NCI-H82 (cell line): ENCODE measurements around the gene CRYGA.
A peak's percentile ranks its signal among the peaks of the same experiment; 100 is the strongest.
"Not testable (repeated sequence)": the region's sequence is repeated elsewhere in the genome, so short reads cannot be mapped to it uniquely, and the experiment has no call there.

Experiments
- DNase-seq: peaks from one replicate; lab custom pipeline; 2025; lab: John Stamatoyannopoulos, UW

Gene CRYGA

DNA sequence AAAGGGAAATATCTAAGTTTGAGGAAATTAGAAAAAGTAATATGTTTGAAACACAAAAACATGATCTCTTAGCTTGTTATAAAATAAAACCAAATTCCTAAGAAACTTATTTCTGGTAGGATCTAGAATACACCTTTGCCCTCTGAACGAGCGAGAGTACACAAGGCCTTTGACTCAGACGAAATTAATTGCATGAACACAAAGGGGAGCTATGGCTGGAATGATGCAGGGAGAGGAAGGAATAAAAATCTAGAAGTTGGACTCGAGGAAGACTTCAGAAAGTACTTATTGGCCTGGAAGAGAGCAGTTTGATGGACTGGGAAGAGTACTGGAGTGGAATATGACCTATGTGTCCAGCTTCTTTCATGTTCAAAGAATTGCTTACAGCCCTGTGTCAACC is 38.1 kb downstream of the CRYGA start:
- DNase-seq = no peak

DNA sequence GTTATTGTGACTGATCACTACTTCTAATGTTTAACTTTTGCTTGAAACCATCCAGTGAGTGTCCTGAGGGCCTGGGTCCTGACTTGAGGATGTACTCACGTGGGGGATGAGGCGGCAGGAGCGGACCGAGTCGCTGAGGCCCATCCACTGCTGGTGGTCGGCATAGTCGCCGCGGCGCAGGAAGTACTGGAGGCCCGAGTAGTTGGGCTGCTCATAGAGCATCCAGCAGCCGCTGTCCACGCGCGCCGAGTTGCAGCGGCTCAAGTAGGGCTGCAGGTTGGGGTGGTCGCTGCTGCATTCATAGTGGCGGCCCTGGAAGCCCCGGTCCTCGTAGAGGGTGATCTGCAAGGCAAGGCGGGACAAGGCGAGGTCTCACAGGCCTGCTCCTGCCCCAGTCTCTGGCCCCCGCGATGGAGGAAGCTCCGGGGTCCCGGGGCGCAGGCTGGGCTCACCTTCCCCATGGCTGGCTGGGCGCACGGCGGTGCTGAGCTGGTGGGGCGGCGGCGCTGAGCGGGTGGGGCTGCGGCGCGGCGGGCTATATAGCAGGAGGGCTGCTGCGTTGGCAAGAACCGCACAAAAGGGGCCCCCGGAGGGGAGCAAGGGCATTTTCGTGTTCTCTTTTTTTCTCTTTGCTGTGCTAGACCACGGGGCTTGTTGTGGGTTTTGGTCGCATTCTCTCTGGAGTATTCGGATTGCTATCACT is 39.2 kb downstream of the CRYGA start, which contains the start of gene CRYGD:
Gene CRYGD (minus strand): TSS at position 512 of the 703 bp plus-strand sequence. CDS start 51 bp downstream, at position 461.
- not testable (repeated sequence) for DNase-seq

- no peak for DNase-seq
Measured at GRCh38 chr2:208122248-208122647, 41.1 kb downstream of the CRYGA start.

DNA sequence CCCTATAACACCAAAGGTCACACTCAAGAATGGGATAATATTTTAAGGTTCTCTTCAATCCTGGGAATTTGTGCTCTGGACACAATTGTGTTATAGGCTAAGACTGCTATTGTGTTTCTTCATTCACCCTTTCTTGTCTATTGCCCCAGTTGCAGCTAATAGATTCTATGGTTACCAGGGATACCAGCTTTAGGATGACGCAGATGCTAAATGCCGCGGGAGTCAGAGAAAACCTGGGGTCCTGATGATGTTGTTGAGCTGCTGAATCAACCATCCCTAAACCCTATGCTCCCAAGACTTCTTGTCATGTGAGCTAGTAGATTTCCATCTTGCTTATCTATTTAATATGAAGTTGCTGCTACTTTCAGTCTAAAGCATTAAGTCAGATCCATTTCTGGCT is 44.5 kb downstream of the CRYGA start:
- no peak for DNase-seq

- not testable (repeated sequence) for DNase-seq
Measured at GRCh38 chr2:208117390-208117789, 46.0 kb downstream of the CRYGA start.

GRCh38 chr2:208112969-208113368 is 50.4 kb downstream of the CRYGA start:
- peak; percentile 78 for DNase-seq

GRCh38 chr2:208112273-208112745 is 51.1 kb downstream of the CRYGA start:
- not testable (repeated sequence) for DNase-seq
